HG03196 (cell line): Measurements from ENCODE around the gene CCDC158.
"Not testable (repeated sequence)": the region's sequence is repeated elsewhere in the genome, so short reads cannot be mapped to it uniquely, and the experiment has no call there.

Experiments
- ATAC-seq: cut with Tn5 transposase; IDR thresholded peaks from one replicate; pipeline ENCODE4 v1.9.1; 2021; ENCODE audit not compliant: unreplicated experiment

Gene CCDC158

DNA sequence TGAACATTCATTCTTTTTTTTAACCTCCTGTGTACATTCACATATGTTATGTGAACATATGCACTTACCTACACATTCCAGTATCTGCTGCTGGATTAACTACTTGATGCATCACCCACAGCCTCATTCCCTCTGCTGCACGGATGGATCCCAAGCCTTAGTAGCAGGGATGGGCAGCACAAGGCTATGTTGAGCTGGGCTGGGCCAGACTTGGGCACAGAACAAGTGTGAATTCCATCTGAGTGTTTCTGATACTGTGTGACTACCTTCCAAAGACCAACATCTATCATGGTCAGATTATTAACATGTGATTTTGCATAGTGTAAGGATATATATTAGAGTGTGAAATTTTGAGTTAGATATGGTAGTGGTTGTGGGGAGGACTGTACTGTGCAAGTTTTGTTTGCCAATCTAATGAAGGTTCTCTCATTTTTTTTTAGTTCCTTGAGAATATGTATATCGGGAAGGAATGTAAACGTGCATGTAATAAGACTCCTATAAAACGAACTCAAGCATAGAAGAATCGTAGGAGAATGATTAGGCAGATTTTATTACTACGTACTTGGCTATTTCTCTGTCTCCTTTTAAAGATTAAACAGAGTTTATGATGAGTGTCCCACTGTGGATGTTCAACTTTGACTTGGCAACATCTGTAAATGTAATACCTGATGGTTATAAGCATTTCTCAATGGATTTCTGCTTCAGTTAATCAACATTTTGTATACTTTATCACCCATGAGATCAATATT, 137.8 kb downstream of the CCDC158 start:
- ATAC-seq = no peak

DNA sequence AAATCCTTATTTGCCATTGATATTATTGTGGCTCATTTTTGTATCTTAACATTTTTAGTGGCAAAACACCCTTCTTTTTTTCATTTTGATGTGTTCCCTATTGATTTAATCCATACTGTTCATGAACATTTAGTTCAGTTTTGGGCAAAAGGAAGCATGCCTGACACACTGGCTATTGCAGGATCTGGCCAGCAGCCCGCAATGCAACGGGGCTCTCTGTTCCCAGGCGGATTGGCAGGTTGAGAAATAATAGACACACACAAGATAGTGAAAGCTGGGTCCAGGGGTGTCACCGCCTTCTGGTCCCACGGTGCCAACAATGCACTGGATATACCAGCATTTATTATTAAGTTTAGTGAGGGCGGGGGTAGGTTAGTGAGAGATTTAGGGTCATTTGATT, 139.3 kb downstream of the CCDC158 start:
- not testable (repeated sequence) for ATAC-seq

- ATAC-seq = no peak
These were observed 140.2 kb downstream of the CCDC158 start for GRCh38 chr4:76280488-76281441.

GRCh38 chr4:76279462-76279861, 141.5 kb downstream of the CCDC158 start:
- no peak for ATAC-seq

DNA sequence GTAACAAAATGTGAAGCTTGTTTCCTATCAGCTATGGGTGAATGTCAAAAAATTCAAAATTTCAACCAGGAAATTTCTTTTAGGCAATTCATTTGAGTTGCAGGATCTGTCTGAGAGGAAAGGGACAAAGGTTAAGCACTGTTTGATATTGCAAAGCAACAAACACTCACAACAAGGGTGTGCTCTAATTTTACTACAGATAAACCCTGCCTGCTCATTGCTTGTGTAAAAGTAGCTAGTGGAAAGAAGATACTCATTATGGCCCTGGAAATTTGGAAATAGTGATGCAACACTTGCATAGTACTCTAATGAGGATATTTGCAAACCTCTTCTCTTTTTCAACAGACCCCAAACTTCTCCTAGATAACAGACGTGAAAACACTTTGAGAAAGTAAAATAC, 142.4 kb downstream of the CCDC158 start:
- no peak for ATAC-seq

GRCh38 chr4:76277667-76278066, 143.3 kb downstream of the CCDC158 start:
- ATAC-seq = no peak

- no peak for ATAC-seq
These were observed 144.1 kb downstream of the CCDC158 start for GRCh38 chr4:76276813-76277212.

DNA sequence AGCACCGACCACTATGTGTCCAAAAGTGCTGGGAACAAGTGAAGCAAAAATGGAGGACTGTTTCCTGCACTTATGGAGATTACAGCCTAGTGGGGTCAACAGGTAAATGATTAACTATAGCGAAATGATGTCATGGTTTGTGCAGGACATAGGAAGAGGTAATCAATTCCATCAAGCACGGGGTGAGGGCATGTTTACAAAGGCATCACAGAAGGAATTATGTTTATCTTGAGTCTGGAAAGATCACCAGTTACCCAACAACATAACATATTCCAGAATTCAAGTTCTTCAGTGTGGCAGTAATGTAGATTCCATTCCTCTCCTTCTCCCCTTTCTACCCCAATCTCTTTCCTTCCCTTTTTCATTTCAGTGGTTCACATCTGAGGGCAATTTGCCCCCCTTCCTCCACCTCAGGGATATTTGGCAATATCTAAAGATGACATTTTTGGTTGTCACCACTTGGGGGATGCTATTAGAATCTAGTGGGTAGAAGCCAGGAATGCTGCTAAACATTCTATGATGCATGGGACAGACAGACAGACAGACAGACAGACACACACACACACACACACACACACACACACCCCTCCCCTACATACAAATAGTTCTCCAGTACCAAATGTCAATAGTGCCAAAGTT, 145.3 kb downstream of the CCDC158 start:
- no peak for ATAC-seq

DNA sequence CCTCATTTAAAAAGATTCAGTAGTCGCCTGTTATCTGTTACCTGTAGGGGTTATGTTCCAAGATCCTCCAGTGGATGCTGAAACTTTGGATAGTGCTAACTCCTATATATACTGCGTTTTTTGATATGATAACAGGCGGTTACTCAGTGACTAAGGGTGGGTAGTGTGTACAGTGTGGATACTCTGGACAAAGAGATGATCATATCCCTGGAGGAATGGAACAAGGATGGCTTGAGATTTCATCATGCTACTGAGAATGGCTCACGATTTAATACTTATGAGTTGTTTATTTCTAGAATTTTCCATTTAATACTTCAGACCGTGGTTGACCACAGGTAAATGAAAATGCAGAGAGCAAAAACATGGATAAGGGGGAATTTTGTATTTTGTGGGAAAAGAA, 147.9 kb downstream of the CCDC158 start:
- ATAC-seq = no peak

- no peak for ATAC-seq
These were observed 148.4 kb downstream of the CCDC158 start for GRCh38 chr4:76272582-76272981.

- no peak for ATAC-seq
These were observed 148.9 kb downstream of the CCDC158 start for GRCh38 chr4:76272073-76272472.

GRCh38 chr4:76271248-76271647, 149.7 kb downstream of the CCDC158 start:
- no peak for ATAC-seq

DNA sequence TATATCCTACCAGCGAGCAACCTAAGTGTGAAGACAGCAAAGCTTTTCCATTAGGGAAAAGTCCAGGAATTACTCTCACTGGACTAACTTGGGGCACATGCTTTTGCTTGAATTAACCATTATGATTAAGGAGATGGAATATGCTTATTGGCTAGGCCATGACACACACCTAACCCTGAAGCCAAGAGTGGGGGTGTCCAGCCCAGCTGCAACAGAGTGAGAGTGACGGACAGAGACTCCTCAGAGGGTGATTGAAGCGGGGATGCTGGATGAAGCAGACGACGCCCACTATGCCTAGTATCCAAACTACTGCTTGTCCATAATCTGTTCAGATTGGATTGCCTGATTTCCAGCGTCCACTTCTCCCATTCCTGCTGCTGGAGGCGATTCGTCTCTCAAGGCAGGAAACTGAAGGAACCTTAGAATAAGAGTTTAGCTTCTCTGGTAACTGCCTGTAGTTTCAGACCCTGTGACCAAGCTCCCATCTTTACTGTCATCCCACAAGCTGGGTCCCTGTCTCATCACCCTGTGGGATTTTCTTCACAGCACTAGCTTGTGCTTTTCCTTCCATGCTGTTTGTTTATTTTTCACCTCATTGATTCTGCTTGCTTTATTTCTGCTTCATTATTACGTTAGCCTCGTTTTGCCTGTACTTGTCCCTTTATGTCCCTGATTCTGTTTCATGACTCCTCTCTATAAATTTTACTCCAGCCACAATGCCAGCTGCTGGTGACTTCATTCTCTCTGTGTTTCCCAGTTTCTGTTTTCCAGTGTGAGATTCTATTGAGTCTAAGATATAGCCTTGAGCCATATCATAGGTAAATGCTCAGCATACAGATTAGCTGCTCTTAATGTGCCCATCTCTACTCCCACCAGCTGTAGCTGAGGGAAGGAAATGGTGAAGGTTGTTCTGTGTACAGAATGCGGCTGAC, 150.4 kb downstream of the CCDC158 start:
- ATAC-seq = no peak

DNA sequence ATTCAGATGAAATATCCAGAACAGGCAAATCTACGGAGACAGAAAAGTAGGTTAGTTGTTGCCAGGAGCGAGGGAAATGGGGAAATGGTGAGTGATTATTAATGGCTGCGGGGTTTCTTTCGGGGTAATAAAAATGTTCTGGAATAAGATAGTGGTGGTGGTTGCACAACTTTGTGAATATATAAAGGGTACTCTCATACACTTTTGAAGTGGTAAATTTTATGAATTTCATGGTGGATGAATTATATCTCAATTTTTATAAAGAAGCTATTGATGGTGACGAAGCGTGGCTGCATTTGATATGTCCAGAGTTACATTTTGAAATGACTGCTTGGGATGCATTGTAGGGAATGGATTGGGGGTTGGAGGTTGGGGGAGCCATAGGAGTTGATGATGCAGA, 153.1 kb downstream of the CCDC158 start:
- no peak for ATAC-seq

- no peak for ATAC-seq
These were observed 154.3 kb downstream of the CCDC158 start for GRCh38 chr4:76266627-76267026.

- no peak for ATAC-seq
These were observed 155.2 kb downstream of the CCDC158 start for GRCh38 chr4:76265631-76266218.
